Renal cortical epithelial cell (primary cell): Measurements from ENCODE around the gene TBXA2R. TPM values are rescaled to one million over a fixed set of nuclear protein-coding genes. Genes with fewer than 3 reads are reported as not detected.
"Not testable (repeated sequence)": the region's sequence is repeated elsewhere in the genome, so short reads cannot be mapped to it uniquely, and the experiment has no call there.

ENCODE experiments used
- DNase-seq: peaks from one replicate; pipeline ENCODE4 v3.0.0-alpha.2; 2011; ENCODE audit warnings: low read depth
- total RNA-seq: library from RNA; depleted of rRNA; stranded (reverse); fragments of >200 nt; gene quantifications from 2 replicates; pipeline ENCODE4 v1.2.3, GENCODE V29; 2014

Gene TBXA2R
- total RNA-seq, 1 donor from 2014 or later = 0.50 TPM

DNA sequence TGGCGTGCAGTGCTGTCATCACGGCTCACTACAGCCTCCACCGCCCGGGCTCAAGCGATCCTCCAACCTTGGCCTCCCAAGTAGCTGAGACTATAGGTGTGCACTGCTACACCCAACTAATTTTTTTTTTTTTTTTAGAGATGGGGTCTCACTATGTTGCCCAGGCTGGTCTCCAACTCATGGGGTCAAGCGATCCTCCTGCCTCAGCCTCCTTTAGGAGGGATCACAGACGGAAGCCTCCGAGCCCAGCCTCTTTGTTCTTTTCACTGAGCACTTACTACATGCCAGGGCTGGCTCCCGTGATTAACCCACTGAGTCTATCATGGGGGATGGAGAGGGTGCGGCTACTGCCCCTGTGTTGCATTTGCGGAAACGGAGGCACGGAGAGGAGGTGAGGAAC lies 32.8 kb upstream of the TBXA2R start:
- no peak for DNase-seq

DNA sequence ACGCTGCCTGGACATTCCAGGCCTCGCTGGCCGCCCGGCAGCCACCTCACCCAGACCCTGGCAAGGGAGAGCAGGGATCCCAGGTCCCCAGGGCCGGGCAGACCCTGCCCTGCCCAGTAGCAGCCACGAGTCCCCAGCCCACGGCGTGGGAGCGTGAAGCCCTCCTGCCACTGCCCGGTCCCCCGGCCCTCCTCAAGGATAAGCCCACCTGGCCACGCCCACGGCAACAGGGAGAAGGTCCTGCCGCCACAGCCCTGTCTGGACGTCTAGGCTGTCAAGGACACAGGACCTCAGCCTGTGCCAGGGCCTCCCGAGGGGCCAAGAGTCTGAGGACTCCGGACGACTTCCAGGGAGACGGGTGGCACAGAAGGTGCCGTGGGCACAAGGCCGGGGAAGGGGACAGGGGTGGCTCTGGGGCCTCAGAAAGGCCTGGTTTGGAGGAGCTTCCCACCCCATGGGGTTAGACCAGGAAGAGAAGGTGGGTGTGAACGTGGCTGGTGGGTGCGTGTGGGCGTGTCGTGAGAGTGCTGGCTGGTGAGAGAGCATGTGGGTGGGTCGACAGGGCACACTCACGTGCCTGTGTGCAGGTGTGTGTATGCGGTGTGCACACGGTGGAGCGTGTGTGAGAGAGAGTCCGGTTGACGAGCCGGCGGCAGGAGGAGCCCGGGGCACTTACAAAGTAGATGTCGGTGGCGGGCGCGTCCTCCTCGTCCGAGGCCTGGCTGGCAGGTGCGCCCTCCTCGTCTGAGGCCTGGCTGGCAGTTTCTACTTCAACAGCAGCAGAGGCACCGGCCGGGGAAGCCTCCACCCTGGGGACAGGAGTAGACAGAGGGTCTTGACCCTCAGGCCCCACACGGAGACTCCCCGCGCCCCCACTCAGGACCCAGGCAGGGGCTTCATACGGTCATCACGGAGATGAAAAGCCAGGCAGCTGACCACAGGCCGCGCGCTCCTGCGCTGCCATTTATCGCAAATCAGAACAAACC lies 31.8 kb upstream of the TBXA2R start:
- no peak for DNase-seq

DNA sequence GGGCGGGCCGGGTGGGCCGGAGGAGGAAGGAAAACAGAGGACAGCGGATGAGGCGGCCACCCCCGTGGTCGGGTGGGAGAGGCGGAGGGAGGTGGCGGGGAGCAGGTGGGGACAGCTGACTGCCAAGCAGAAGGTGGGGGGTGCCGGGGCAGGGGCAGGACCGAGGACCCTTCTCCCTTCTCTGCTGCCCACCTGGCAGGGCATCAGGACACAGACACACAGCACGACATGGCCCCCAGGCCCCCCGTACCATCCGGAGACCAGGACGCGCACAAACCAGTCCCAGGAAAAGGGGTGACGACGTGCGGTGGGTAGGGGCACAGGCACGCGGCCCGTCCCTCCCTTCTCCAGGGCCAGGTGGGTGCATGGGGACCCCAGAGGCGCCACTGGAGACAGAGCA lies 30.9 kb upstream of the TBXA2R start:
- DNase-seq = no peak

DNA sequence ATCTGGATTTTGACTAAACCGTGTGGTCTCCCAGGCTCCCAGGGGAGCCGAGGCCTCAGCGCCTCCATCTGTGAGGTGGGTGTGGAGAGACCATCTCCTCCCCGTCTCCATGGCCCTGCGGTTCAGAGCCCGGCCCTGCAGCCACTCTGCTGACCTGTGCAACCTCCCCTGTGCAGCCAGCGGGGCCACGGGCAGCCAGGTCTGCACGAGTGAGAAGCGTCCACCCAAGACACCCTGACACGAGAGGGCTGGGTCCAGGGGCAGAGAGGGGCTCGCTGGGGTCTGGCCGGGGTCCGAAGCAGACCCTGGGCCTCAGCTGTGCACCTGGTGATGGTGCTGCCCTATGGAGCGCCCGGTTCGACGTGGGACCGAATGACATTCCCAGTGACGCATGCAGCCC lies 30.3 kb upstream of the TBXA2R start:
- no peak for DNase-seq

DNA sequence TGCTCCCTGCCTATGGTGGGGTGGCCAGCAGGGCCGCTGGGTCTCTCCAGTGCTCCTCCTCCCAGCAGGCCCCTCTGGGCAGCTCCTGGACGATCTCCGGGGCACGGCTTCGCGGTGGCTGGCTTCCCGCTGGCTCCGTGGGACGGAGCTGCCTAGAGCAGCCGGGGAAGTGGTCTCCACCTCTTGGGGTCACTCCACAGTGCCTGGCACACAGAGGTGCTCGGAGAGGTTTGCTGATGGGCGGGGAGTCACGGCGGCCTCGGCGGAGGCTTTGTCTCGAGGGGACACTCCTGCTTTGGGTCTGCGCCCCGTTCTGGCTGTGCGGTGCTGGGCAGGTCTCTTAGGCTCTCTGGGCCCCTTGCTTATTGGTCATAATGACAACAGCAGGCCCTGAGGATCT lies 29.8 kb upstream of the TBXA2R start:
- no peak for DNase-seq

DNA sequence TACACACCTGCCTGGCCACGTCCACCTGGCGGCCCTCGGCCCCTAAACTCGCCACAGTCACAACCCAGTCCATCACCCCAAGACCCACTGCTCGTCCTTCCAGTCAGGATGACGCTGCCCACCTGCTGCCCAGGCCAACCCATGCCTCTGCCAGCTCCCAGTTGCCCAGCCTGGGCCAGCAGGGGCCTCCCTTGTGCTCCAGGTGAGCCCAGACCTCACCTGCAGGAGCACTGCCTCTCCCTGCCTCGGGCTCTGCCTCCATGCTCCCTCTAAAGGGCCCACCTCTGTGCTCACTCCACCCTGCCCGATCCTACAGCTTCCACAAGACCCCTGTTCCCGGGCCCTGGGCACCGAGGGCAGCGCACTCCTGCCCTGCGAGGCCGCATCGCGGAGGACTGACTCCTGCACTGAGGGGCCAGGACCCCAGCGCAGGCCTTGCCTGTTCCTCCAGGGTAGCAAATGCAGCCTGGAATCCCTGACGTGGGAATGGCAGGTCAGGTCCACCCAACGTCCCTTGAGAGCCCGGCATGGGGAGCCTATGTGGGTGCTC lies 27.9 kb upstream of the TBXA2R start:
- DNase-seq = no peak

DNA sequence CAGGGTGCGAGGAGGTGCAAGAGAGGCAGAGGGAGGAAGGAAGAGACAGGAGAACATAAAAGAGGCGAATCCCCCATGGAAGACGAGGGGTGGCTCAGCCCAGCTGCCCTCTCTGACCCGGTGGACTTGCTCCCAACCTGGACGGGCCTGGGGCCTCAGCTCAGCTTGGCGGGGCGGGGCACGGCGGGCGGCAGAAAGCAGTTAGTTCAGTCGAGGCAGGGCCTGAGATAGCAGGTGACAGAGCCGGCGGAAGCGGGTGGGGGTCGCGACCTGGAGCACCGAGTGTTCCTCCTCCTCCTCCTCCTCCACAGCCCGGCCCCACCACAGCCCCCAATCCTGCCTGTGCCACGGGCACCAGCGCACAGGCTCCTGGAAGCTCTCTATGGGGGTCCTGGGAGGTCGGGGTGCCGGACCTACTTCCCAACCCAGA lies 26.9 kb upstream of the TBXA2R start:
- no peak for DNase-seq

DNA sequence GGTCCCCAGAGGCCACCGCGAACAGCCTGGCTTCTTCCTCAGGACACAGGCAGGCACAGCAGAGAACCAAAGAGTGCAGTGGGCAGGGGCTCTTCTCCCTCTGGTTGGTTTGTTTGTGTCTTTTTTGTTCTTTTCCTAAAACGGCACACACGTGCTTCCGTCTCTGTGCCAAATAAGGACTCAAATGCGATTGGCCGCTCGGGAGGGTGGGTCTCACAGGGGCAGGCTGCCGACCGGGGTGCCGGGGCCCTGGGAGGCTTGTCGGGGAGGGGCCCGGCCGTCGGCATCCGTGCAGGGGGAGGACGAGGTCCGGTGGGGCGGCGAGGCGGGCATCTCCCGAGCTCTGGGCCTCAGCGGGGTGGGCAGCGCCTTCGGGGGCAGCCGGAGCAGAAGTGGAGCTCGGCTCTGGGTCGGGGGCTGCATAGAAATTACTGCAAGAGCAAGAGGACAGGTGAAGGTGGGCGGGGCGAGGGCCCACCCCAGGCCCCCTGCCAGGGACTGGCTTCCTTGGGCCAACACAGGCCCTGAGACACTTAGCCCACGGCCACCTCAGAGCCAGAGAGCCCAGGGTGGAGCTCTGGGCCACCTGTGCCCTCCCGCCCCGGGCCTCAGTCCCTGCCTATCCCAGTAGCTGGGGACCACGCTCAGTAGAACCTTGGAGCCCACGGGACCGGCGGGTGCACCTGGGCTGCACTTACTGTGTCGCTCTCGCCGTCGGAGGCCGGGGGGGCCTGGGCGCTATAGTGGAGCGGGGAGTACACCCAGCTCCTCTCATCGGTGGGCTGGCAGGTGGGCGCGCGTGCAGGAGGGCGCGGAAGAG lies 26.3 kb upstream of the TBXA2R start:
- no peak for DNase-seq

DNA sequence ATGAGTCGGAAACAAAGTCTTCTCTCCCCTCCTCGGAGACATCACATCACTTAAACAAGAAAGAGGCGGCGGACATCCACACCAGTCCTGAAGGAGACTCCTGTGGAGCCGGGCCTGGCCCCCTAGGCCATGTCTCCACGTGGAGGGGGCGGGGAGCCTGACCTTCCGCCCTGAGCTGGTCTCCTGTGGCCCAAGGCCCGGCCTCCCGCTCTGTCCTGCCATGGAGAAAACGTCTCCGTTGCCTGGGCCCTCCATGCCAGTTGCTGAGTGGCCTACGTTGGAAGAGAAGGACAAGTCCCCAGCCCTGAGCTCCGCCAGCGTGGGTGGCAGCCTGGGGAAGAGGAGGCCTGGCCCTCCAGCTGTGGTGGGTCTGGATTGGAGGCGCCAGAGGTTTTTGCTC lies 25.4 kb upstream of the TBXA2R start:
- DNase-seq = no peak

DNA sequence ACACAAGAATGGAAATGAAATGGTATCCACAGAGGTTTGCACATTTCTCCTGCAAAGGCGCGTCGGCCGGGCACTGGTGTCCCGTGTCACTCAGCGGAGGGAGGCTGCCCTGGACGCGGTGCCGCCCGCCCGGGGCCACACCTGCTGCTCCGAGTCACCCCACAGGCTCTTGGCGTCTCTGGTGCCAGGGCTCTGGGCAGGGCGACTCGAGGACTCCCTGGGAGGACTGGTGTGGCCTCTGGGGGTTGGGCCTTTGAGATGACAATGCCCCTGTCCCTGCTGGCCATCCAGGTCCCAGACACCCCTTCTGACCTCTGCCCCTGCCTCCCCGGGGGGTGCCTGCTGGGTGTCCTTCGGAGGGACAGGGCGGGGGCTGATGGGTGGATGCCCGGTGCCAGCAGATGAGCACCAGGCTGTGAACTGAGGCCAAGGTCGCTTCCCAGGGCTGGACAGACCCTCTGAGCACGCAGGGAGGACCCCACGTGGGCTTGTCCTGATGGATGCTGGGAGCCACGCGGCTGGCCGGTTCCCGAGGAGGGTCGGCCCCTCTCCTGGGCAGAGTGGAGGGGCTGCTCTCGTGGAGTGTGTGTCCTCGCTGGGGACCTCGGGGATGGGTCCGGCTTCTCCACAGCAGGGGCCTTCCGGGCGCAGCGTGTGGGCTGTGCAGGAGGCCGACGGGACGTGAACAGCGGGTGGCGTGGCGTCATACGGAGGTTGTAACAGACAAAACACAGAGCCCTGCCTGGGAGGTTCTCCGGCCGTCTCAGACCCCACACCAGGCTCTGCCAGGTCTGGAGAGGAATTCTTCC lies 24.6 kb upstream of the TBXA2R start:
- no peak for DNase-seq

DNA sequence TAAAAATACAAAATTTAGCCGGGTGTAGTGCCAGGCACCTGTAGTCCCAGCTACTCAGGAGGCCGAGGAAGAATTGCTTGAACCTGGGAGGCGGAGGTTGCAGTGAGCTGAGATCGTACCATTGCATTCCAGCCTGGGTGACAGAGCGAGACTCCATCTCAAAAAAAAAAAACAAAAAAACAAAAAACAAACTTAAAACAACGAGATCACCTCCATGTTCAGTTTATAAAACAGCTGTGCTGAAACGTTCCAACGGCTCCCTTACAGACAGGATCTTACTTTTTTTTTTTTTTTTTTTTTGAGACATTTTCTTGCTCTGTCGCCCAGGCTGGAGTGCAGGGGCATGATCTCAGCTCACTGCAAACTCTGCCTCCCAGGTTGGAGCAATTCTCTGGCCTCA lies 22.1 kb upstream of the TBXA2R start:
- DNase-seq = not testable (repeated sequence)

DNA sequence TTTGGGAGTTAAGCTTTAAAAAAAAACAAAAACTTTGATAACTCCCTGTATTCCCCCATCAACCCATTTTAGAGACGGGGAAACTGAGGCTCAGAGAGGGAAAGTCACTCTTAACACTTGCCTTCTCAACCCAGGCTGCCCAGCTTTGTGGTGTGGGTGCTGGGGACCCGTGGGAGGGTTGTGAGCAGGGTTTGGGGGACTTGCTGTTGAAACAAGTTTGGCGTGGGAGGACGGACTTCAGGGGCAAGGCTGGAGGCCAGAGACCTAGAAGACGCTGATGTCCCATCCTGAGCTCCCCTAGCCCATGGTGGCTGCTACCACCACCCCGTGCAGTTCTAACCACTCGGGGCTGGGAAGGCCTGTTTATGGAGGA lies 20.7 kb upstream of the TBXA2R start:
- no peak for DNase-seq

DNA sequence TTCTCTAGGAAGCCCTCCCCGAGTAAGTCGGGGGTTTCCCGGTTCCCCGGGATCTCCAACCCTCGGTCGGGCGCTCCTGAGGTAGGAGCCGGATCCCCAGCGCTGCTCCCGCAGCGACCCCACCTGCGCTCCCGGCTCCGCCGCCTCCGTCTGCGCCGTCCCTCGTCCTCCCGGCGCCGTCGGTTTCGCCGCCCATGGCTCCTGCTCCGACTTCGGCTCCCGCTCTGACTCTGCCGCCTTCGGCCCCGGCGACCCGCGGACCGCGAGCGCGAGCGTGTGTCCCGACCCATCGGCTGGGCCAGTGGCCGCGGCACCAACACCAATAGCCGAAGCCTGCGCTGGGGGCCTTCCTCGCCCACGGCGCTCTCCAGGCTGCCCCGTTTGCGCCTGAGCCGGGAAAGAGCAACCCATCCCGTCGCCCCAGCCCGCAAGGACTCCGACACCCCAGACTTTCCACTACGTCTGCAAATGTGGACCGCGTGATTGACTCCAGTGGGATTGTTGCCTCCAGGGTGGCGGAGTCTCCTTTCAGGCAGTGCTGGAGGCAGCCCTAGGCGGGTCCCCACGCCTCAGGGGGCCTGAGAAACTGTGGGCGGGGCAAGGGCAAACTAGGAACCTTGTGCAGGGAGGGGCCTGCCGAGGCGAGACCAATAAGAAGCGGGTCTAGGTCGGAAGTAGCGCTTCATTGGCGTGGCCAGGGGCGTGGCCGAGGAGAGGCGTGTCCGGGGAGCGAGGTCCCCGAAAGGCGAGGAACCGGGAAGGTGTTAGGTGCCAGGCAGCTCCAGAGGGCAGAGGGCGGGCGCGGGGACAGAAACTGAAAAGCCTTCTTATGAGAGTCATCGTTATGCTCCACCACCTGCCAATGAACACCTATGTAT lies 20.0 kb upstream of the TBXA2R start, which contains the start of gene CACTIN:
Gene CACTIN, minus strand, starts transcription at position 318 of the 878 bp plus-strand sequence. Its CDS starts 28 bp downstream, at position 290.
- DNase-seq = peak; percentile 93

DNA sequence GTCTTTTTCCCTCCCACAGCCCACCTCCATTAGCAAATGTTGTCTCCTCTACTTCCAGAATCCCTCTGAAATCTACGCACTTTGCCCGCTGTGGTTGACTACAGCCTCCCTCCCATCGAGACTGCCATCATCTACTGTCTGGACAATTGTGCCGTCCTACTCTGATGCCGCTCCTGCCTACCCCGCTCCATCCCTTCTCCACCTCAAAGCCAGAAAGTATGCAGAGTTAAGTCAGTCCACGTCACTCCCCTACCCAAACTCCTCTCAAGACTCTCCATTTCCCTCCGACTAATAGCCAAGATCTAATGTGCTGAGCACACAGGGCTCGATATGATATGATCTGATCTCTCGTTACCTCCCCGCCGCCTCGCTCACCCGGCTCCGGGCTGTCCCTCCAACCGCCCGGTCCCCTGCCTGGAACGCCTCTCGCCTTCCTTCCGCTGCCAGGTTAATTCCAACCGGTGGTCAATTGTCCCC lies 19.4 kb upstream of the TBXA2R start:
- DNase-seq = no peak

DNA sequence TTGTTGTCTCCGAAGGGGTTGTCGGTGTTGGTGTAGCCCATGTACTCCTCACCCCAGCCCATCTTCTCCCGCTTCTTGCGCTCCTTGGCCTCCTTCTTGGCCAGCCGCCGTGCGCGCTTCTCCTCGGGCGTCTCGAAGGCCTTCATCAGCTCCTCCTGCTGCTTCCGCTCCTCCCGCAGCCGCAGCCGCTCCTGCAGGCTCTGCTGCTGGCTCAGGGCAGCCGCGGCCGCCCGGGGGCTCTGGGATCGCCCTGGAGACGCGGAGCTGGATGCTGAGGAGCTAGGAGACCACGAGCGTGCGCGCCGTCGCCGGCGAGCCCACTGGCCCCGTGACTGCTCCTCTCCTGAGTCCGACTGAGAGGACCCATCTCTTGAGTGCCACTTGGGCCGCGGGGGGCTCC lies 17.0 kb upstream of the TBXA2R start:
- no peak for DNase-seq

DNA sequence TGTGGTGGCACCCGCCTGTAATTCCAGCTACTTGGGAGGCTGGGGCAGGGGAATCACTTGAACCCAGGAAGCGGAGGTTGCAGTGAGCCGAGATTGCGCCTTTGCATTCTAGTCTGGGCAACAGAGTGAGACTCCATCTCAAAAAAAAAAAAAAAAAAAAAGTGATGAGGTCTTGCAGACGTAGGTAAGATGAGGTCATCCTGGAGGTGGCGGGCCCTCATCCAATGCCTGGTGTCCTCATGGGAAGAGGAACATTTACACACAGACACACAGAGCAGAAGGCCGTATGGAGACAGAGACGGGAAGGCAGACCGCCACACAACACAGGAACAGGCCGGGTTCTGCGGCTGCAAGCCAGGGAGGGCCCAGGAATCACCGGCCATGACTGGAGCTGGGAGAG lies 15.5 kb upstream of the TBXA2R start:
- DNase-seq = no peak

DNA sequence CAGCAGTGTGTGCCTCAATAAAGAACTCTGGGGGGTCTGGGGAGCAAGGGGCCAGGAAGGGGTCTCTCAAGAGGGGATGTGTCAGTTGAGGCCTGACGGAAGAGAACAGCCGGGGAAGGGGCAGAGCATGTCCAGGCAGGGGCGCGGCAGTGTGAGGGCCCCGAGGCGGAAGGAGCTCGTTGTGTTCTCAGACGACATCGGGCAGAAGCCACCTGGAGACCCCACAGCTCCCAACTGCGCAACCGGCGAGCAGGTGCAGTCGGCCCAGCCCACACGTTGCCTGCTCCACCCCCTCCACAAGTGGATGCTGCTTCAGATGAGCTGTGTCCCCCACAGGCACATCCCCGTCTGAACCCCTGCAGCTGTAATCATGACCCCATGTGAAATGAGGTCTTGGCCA lies 15.0 kb upstream of the TBXA2R start:
- no peak for DNase-seq

DNA sequence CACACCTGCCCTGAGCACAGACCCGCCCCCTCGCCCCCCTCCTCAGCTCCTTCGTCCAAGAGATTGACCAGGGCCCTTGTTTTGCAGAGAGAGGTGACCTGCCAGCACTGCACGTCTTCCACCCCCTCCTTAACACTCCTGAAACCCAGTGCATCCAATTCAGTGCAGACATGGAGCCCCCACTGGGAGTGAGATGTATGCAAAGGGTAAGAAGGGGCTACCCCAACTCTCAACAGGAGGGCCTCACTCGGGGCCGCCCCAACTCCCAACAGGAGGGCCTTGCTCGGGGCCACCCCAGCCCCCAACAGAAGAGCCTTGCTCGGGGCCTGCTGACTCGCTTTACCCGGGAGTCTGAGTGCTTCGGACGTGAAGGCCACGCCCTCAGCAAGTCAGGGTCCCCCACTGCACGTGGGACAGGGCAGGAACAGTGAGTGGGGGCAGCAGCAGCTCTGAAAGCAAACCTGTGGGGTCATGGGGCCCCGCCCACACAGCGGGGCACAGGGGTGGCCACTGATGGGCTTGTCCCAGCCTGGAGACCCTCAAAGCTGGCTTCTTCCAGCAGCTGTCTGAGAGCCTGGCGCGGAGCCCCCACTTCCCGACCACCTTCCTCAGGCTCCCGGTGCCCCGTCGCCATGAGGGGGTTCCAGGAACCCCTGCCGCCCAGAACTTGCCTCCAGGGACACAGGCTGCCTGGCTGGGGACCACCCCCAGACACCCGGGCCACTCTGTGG lies 14.3 kb upstream of the TBXA2R start:
- DNase-seq = no peak

DNA sequence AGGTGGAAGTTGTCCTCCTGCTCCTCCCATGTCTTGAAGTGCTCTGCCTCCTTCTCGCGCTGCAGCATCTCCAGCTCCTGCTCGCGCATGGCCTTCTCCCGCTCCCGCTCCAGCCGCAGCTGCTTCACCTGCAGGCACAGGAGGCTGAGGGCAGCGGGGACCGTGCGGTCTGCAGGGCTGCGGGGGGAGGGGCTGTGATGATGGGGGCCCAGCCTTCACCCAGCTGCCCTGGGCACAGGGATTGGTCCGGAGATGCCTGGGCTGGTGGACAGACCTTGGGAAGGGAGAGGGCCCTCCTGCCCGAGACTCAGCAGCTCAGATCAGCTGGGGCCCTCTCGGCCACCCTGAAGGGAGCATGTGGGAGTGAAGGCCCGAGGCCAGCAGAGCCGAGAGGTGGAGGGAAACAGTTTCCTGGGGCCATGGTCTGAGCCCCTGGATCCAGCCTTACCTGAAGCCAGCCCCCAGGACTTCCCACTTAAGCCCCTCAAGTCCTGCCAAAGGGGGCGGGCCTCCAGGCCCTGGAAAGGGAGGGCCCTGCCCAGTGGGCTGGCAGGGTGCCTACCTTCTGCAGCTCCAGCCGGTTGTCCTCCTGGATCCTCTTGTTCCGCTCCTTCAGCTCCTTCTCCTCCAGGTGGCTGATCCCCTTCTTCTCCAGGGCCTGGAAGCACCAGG lies 13.6 kb upstream of the TBXA2R start:
- DNase-seq = no peak
